Spleen (tissue), 11 donors: Measurements from ENCODE around the gene PAXX. TPM values are rescaled to one million over a fixed set of nuclear protein-coding genes. Genes with fewer than 3 reads are reported as not detected.

Experiments used
- DNase-seq: peaks from one replicate; pipeline ENCODE4 v3.0.0-alpha.2; 2020
- H3K27ac ChIP-seq, 8 donors: fragments of 200-600 bp; sonication (generic) in 7 of 8; 1 replicate in 4 of 8; 2 replicates in 4 of 8; pipeline versions ENCODE4 v1.5.0 to v1.8.0; 2016 to 2021; ENCODE audit warnings: inconsistent platforms in 4 of 8, mild to moderate bottlenecking in 4 of 8, moderate library complexity in 1 of 8
- H3K27me3 ChIP-seq, 7 donors: fragments of 200-600 bp; sonication (generic) in 6 of 7; replicated peaks in 1 of 7; 1 replicate in 4 of 7; 2 replicates in 3 of 7; pipeline versions ENCODE4 v1.5.0 to v1.8.0; 2016 to 2021; ENCODE audit warnings: inconsistent platforms in 3 of 7, mild to moderate bottlenecking in 1 of 7
- H3K36me3 ChIP-seq, 6 donors: fragments of 200-600 bp; sonication (generic) in 5 of 6; 1 replicate in 4 of 6; 2 replicates in 2 of 6; pipeline versions ENCODE4 v1.5.0 to v1.8.0; 2016 to 2021; ENCODE audit warnings: inconsistent platforms in 2 of 6
- H3K4me1 ChIP-seq, 6 donors: fragments of 200-600 bp; sonication (generic) in 5 of 6; 1 replicate in 3 of 6; 2 replicates in 3 of 6; pipeline versions ENCODE4 v1.5.0 to v1.8.0; 2016 to 2021; ENCODE audit warnings: inconsistent platforms in 3 of 6
- H3K4me3 ChIP-seq, 8 donors: fragments of 200-600 bp; sonication (generic) in 7 of 8; 1 replicate in 4 of 8; 2 replicates in 4 of 8; pipeline versions ENCODE4 v1.5.0 to v1.8.0; 2016 to 2021; ENCODE audit warnings: inconsistent platforms in 4 of 8, mild to moderate bottlenecking in 4 of 8, moderate library complexity in 2 of 8
- H3K9me3 ChIP-seq, 8 donors: fragments of 200-600 bp; sonication (generic) in 7 of 8; 1 replicate in 4 of 8; 2 replicates in 4 of 8; pipeline versions ENCODE4 v1.5.0 to v1.8.0; 2016 to 2021; ENCODE audit warnings: inconsistent platforms in 4 of 8
- CTCF ChIP-seq, 11 experiments: fragments of 200-600 bp in 7 of 11; fragments of 450-650 bp in 4 of 11; sonication (generic) in 4 of 11; IDR thresholded peaks in 8 of 11; conservative IDR thresholded peaks in 3 of 11; 1 replicate in 7 of 11; 2 replicates in 4 of 11; pipeline versions ENCODE4 v1.4.0 to v1.8.0; 2016 to 2021; ENCODE audit warnings: antibody characterized with exemption in 11 of 11, inconsistent platforms in 4 of 11, mild to moderate bottlenecking in 1 of 11
- POLR2A ChIP-seq, 3 donors: fragments of 450-650 bp; IDR thresholded peaks; one replicate each; pipeline ENCODE4 v1.5.1; 2017; ENCODE audit warnings: antibody characterized with exemption in 3 of 3, mild to moderate bottlenecking in 1 of 3
- POLR2AphosphoS5 ChIP-seq, 3 donors: sonication (generic); formaldehyde crosslinking; IDR thresholded peaks; one replicate each; pipeline ENCODE4 v1.5.1; 2017; ENCODE audit warnings: antibody characterized with exemption in 3 of 3
- WGBS, 5 donors: extraction: QIAGEN DNeasy Blood & Tissue Kit in 3 of 5; methylation state at CpG; one replicate each; pipeline versions ENCODE4 v1.1.5 to v1.1.7; 2013 to 2018; 5-methylcytosine and 5-hydroxymethylcytosine counted together
- intact Hi-C: fragments of 100-400 bp; cut with DNase I; formaldehyde crosslinking; loops from one replicate; pipeline ENCODE4 v1.15.0; 2023; ENCODE audit warnings: low total_unique reads
- polyA plus RNA-seq, 3 donors: library from polyadenylated mRNA; stranded (reverse); fragments of 200-250 nt; gene quantifications; one replicate each; pipeline ENCODE4 v1.2.1, GENCODE V29; 2013
- total RNA-seq, 7 donors: library from RNA; depleted of rRNA in 3 of 7; stranded (reverse); fragments of >200 nt in 3 of 7; fragmentation: NEBNext Ultra II Directional in 4 of 7; extraction: Animal tissue kit (Norgen Biotek cat#: 25700) in 4 of 7; gene quantifications; one replicate each; pipeline versions ENCODE4 v1.1.0 to v1.2.1, GENCODE V29; 2016 to 2021
- donor health status: healthy with polysubstance abuse.
- donor health status: DM: no; HTN: no; CAD: no; lungs with moderate emphysema.
- donor health status: DM: no; HTN: no; CAD: no.
- donor health status: Bipolar disorder and iron deficiency.
- donor health status: healthy.
- donor health status: DM: no; HTN: no; CAD: no.
- donor health status: DM: yes; HTN: yes; CAD: no.

PAXX gene
- total and polyA plus RNA-seq, 10 donors: 51.3 to 264 (median 66.2) TPM

DNA sequence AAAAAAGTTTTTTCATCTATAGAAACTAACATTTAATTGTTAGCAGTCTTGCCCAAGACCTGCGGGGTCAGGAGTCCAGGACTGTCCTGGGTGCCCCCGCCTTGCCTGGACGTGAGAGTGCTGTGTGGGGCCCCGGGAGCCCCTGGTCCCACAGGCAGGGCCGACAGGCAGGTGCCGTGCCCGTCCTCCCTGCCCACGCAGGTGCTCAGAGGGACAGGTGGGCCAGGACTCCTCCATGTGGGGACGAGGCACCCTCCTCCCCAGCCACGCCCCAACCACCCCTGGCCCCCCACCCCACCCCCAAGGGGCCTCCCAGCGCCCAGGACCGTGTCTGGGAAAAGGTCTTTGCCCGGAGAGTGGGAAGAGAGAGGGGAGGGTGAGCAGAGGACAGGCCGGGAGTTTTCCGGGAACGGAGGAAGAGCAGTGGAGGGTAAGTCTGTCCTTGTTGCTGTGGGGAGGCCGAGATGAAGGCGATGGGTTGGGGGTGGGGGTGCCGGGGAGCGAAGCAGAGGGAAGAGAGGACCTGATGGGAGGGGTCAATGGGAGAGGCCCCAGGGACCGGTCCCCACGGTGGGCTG is 42.9 kb upstream of the PAXX start:
- Histone ChIP-seq H3K4me3 (peak overlapping the region; percentile 54 to 88 (median 72)), H3K36me3 (no peaks in the 10 kb centered on the region), H3K9me3 (no peaks in the 10 kb centered on the region), H3K4me1 (peaks cover 18 to 90% (median 54%) of the 10 kb centered on the region in 6 donors), H3K27ac (peak overlapping the region; percentile 79 to 94 (median 86)), H3K27me3 (no peaks in the 10 kb centered on the region)
- 14 to 19% (median 15%) methylated on average over 16 to 22 of the region's 22 CpGs for WGBS, 5 donors
- DNase-seq: peak; percentile 81
- intact Hi-C loops: loop anchor here (10.0 kb wide), 3 partner anchors 65 to 105 kb away; partner anchors contain the start of genes AJM1, FUT7, PHPT1 and TRAF2
- TF ChIP-seq POLR2A (IDR thresholded peaks at IDR 0.05): no peak
- TF ChIP-seq CTCF (IDR thresholded peaks at IDR 0.05 in 8 of 11, conservative IDR thresholded peaks at IDR 0.05 in 3 of 11): no peak
- TF ChIP-seq POLR2AphosphoS5 (IDR thresholded peaks at IDR 0.05): no peak

DNA sequence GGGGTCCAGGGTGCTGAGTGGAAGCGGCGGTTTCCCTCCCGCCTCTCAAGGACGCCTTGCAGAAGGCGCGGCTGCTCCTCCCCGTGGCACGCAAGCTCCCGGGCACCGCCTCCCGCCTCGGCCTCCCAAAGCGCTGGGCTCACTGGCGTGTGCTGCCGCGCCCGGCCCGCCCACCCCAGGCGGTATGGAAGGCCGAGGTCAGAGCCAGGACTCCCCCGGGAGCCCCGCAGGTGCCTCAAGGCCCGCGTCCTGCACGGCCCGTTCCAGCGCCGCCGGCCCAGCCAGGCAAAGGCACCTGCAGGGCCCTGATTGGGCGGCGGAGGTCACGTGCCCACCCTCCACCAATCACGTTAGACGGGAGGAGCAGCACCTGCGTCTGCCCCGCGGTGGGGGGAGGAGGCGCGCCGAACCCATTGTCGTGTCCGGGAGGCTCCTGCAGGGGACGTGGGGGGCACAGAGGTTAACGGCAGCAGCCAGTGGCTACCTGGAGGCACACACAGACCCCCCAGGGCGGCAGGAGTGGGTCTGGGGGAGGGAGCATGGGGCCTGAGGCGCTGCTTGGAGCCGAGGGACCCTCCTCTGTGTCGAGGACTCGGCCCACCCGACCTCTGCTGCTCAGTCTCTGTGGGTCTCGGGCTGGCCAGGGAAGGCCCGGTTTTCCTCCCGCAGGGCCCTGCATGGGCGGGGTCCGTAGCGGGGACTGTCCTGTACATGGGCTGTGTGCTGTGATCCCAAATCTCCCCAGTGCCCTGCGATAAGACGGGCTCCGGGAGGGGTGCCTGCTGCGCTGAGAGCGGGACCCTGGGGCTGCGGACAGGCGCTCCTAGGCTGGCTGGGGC is 42.2 kb upstream of the PAXX start:
- intact Hi-C loops: loop anchor here (10.0 kb wide), 3 partner anchors 65 to 105 kb away; partner anchors contain the start of genes AJM1, FUT7, PHPT1 and TRAF2
- 2 to 9% (median 5%) methylated on average over 27 to 63 of the region's 63 CpGs for WGBS, 5 donors
- DNase-seq: peak; percentile 98
- H3K27me3 ChIP-seq: no peaks in the 10 kb centered on the region
- peak in 2 of 3 donors; percentile 12 to 80 for TF ChIP-seq POLR2A (IDR thresholded peaks at IDR 0.05)
- TF ChIP-seq CTCF (IDR thresholded peaks at IDR 0.05 in 8 of 11, conservative IDR thresholded peaks at IDR 0.05 in 3 of 11): peak in 10 of 11 experiments; percentile 16 to 67 (median 43)
- peak; percentile 95 to 96 (median 96) for TF ChIP-seq POLR2AphosphoS5 (IDR thresholded peaks at IDR 0.05)
- peak overlapping the region; percentile 79 to 94 (median 86) for H3K27ac ChIP-seq
- no peaks in the 10 kb centered on the region for H3K36me3 ChIP-seq
- peaks cover 18 to 85% (median 50%) of the 10 kb centered on the region in 6 donors for H3K4me1 ChIP-seq
- H3K9me3 ChIP-seq: no peaks in the 10 kb centered on the region
- peak overlapping the region; percentile 54 to 88 (median 72) for H3K4me3 ChIP-seq

DNA sequence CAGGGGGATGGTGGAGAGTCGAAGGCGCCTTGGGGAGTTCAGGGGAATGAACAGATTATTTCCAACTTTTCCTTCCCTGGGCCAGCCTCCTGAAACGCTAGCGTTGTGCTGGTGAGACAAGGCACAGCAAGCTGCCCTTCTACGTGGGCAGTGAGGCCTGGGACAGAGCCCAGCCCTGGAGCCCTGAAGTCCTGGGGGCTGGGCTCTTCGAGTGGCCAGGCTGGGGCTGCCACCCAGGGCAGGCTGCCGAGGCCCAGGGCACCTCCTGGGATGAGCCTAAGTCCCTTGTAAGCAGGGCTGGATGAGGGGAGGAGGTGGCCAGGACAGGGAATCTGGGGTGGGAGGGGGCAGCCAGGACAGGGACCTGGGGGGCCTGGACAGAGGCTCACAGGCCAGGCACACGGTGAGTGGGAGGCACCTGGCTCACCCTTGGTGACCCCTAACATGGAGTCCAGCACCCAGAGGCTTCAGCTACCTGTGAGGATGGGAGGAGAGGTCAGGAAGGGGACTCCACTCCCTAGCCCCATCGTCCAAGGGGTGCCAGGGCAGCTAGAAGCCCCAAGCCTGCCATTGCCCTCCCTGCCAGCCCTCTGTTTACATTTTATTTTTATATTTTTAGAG is 41.5 kb upstream of the PAXX start:
- no peaks in the 10 kb centered on the region for H3K9me3 ChIP-seq
- WGBS, 5 donors: 54 to 71% (median 64%) methylated on average over 6 to 9 of the region's 9 CpGs
- H3K4me3 ChIP-seq: peak overlapping the region; percentile 54 to 88 (median 72)
- peaks cover 18 to 78% (median 46%) of the 10 kb centered on the region in 6 donors for H3K4me1 ChIP-seq
- H3K27ac ChIP-seq: peak overlapping the region in 7 of 8 donors; percentile 83 to 94 (median 87)
- no peaks in the 10 kb centered on the region for H3K27me3 ChIP-seq
- TF ChIP-seq POLR2A (IDR thresholded peaks at IDR 0.05) (no peak), POLR2AphosphoS5 (IDR thresholded peaks at IDR 0.05) (no peak), CTCF (IDR thresholded peaks at IDR 0.05 in 8 of 11, conservative IDR thresholded peaks at IDR 0.05 in 3 of 11) (no peak)
- no peak for DNase-seq
- no peaks in the 10 kb centered on the region for H3K36me3 ChIP-seq
- intact Hi-C loops: no loop called here
